GM06990 (cell line): ENCODE results near the gene ZNF587B.
A peak's percentile ranks its signal among the peaks of the same experiment; 100 is the strongest.
"Not testable (repeated sequence)": the region's sequence is repeated elsewhere in the genome, so short reads cannot be mapped to it uniquely, and the experiment has no call there.

Experiments
- DNase-seq: peaks from one replicate; pipeline ENCODE4 v3.0.0-alpha.2; 2011; ENCODE audit not compliant: insufficient read length; ENCODE audit errors: extremely low read depth
- H3K27me3 ChIP-seq: replicated peaks from 2 replicates; pipeline ENCODE4 v1.6.0; 2011; ENCODE audit warnings: low read length; ENCODE audit not compliant: control insufficient read depth, insufficient read depth
- H3K36me3 ChIP-seq: 2 replicates; pipeline ENCODE4 v1.5.1; 2011; ENCODE audit warnings: low read length; ENCODE audit not compliant: control insufficient read depth, insufficient read depth
- H3K4me3 ChIP-seq: replicated peaks from 2 replicates; pipeline ENCODE4 v1.5.1; 2011; ENCODE audit warnings: low read depth, mild to moderate bottlenecking, control low read depth, low read length
- TF ChIP-seq, protein P1 (sequence below): IDR thresholded peaks from 2 replicates; pipeline ENCODE4 v1.5.1; 2011; ENCODE audit warnings: low read length, control low read depth, mild to moderate bottlenecking, inconsistent platforms; ENCODE audit not compliant: insufficient read depth, poor library complexity, severe bottlenecking

ZNF587B gene

GRCh38 chr19:57872450-57872849 is 42.4 kb downstream of the ZNF587B start:
- TF ChIP-seq, protein P1, sequence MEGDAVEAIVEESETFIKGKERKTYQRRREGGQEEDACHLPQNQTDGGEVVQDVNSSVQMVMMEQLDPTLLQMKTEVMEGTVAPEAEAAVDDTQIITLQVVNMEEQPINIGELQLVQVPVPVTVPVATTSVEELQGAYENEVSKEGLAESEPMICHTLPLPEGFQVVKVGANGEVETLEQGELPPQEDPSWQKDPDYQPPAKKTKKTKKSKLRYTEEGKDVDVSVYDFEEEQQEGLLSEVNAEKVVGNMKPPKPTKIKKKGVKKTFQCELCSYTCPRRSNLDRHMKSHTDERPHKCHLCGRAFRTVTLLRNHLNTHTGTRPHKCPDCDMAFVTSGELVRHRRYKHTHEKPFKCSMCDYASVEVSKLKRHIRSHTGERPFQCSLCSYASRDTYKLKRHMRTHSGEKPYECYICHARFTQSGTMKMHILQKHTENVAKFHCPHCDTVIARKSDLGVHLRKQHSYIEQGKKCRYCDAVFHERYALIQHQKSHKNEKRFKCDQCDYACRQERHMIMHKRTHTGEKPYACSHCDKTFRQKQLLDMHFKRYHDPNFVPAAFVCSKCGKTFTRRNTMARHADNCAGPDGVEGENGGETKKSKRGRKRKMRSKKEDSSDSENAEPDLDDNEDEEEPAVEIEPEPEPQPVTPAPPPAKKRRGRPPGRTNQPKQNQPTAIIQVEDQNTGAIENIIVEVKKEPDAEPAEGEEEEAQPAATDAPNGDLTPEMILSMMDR = no peak
- no peak for DNase-seq
- H3K36me3 ChIP-seq = peaks cover 4% of the 10 kb centered on the region

GRCh38 chr19:57873883-57874799 is 44.0 kb downstream of the ZNF587B start:
- DNase-seq, H3K36me3 ChIP-seq, H3K4me3 ChIP-seq, H3K27me3 ChIP-seq: not testable (repeated sequence)

More at GRCh38 chr19:57872450-57872849, 42.4 kb downstream of the ZNF587B start:
- H3K27me3 ChIP-seq = no peaks in the 10 kb centered on the region
- H3K4me3 ChIP-seq = no peak overlapping the region

- TF ChIP-seq, protein P1 = no peak
- H3K36me3 ChIP-seq = no peaks in the 10 kb centered on the region; the same call in 1 of the 2 replicates
- no peak overlapping the region for H3K4me3 ChIP-seq
- H3K27me3 ChIP-seq = no peaks in the 10 kb centered on the region
- no peak for DNase-seq
Measured at GRCh38 chr19:57886046-57886445, 55.9 kb downstream of the ZNF587B start.

DNA sequence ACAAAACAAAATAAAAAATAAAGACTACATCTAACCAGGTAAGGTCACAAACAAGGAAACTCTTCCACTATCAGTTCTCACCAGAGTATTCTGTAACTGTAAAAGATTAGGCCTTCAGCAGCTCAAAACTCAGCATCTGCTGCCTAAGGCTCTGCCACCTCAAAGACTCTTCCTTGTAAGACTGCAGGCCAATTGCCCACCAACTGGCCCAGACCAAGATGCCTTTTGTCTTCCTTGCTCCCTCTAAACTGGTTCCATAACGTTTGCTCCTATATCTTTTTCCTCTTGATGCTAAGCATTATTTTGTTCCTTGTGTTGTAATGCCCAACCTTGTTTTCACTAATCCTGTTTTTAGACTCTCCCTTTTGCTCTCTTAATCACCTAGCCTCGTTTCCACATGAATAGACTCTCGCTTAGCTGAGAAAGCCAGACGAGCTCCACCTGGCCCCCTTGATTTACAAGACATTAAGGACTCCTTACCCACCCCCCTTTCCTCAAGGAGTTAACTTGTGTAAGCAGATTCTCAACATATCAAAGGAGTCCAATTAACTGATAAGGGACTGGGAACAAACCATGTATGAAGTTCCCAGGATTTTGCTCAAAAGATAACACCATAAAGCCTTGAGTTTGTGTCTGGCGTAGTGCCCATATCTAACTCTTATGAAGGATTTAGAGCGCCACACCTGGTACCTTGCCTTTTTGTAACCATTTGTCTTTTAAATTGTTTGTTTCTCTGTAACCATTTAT is 57.3 kb downstream of the ZNF587B start:
- H3K27me3 ChIP-seq = no peaks in the 10 kb centered on the region
- TF ChIP-seq, protein P1 = no peak
- no peak for DNase-seq
- no peak overlapping the region for H3K4me3 ChIP-seq
- no peaks in the 10 kb centered on the region; the same call in 1 of the 2 replicates for H3K36me3 ChIP-seq

GRCh38 chr19:57888107-57888559 is 58.0 kb downstream of the ZNF587B start:
- peak overlapping the region; percentile 76 for H3K4me3 ChIP-seq
- DNase-seq = no peak
- H3K27me3 ChIP-seq = no peaks in the 10 kb centered on the region
- TF ChIP-seq, protein P1 = no peak
- H3K36me3 ChIP-seq = no peaks in the 10 kb centered on the region; the same call in 1 of the 2 replicates

- DNase-seq = peak; percentile 85
- Histone ChIP-seq H3K4me3 (peak within 1 kb of the TSS; percentile 76), H3K36me3 (no peaks in the 10 kb centered on the region; the same call in 1 of the 2 replicates), H3K27me3 (no peaks in the 10 kb centered on the region)
- TF ChIP-seq, protein P1 = peak; percentile 13
Measured at GRCh38 chr19:57888560-57889231, 58.6 kb downstream of the ZNF587B start, which contains the start of gene ZNF814. TSS of gene ZNF814 (minus strand) at chr19:57889037. CDS start at chr19:57888802, 235 bp downstream.

DNA sequence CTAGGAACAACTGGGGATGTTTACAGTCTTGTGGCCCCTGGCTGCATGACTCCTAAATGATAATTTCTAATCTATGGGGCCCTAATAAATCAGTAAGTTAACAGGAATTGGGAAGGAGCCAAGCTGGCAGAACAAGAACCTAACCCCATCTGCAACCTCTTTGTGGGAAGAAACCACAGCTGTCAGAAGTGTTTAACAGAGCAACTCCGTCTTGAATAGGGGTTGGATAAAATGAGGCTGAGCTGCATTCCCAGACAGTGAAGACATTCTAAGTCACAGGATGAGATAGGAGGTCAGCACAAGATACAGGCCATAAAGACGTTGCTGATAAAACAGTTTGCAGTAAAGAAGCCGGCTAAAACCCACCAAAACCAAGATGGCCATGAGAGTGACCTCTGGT is 60.6 kb downstream of the ZNF587B start:
- not testable (repeated sequence) for H3K4me3 ChIP-seq, DNase-seq

More for the DNA sequence above, 60.6 kb downstream of the ZNF587B start:
- H3K36me3 ChIP-seq, H3K27me3 ChIP-seq: not testable (repeated sequence)
